C4-2B (cell line): Measurements from ENCODE around the gene VCP.

Experiments
- CTCF ChIP-seq: fragments of 450-650 bp; conservative IDR thresholded peaks from 2 replicates; pipeline ENCODE4 v1.5.1; 2017; ENCODE audit warnings: mild to moderate bottlenecking
- ZFX ChIP-seq: fragments of 450-650 bp; IDR thresholded peaks from 2 replicates; pipeline ENCODE4 v1.6.1; 2017

GRCh38 chr9:35070823-35071813 is 1.3 kb downstream of the VCP start:
- TF ChIP-seq CTCF (no peak), ZFX (no peak)
